Measurements from ENCODE around the gene ARL16. TPM values are rescaled to one million over a fixed set of nuclear protein-coding genes. Genes with fewer than 3 reads are reported as not detected.

ARL16 gene, protein sequence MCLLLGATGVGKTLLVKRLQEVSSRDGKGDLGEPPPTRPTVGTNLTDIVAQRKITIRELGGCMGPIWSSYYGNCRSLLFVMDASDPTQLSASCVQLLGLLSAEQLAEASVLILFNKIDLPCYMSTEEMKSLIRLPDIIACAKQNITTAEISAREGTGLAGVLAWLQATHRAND
- 38.7 and 53.8 TPM in 2 replicates for total RNA-seq

GRCh38 chr17:81683584-81684441 is at the start of gene ARL16, which contains the start of gene HGS:
TSS of gene ARL16 (minus strand) at chr17:81683797. CDS start at chr17:81683753, 44 bp downstream.
TSS of gene HGS (plus strand) at chr17:81684011. CDS start at chr17:81684067, 56 bp downstream.

GRCh38 chr17:81711814-81712467 is 28.3 kb upstream of the ARL16 start, which contains the start of gene SLC25A10:
TSS of gene SLC25A10 (plus strand) at chr17:81712284. CDS start at chr17:81712427, 143 bp downstream.

GRCh38 chr17:81702934-81703746 is 19.5 kb upstream of the ARL16 start, which contains the start of gene MRPL12:
TSS of gene MRPL12 (plus strand) at chr17:81703367. CDS start at chr17:81703502, 135 bp downstream.

DNA sequence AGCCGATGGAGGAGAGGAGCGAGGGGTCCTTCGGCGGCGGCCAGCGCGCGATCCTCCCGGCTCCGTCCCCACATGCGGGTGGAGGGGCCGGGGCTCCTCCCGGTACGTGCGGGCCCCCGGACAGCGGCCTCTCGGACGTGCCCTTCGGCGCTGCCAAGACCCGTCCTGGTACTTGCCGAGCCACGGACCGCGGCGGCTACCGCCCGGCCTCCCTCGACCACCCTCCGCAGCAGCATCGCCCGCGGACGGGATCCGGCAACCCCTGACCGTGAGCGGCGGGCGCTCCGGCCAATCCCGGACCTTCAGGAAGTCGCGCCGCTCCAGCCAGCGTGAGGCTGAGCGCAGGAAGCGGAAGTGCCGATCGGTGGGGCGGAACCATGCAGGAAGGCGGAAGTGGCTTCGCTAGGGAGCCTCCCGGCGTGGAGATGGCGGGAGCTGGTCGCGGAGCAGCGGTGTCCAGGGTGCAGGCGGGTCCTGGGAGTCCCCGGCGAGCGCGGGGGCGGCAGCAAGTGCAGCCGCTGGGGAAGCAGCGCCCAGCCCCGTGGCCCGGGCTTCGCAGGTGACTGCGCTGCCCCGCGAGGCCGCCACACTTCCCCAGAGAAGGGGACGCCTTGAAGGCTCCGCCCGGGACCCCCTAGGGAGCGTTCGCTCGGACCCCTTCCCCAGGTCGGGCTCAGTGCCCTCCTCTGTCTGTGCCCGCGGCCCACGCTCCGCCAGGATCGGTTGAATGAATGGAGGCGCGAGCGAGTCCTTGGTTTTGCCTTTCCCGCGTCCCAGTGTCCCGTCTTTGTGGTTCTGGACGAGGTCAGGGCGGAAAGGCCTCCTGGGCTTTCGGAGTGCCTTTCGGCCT is 17.0 kb downstream of the ARL16 start, which contains the start of the genes CCDC137 and OXLD1:
Gene CCDC137, plus strand, starts transcription at position 396 of the 850 bp plus-strand sequence. Its CDS starts 30 bp downstream, at position 426.
Gene OXLD1, minus strand, starts transcription at position 264 of the 850 bp plus-strand sequence. Its CDS starts 28 bp downstream, at position 236.

GRCh38 chr17:81656118-81656743 is 27.4 kb downstream of the ARL16 start, which contains the start of gene PDE6G:
TSS of gene PDE6G (minus strand) at chr17:81656542. CDS start at chr17:81653305, 3,237 bp downstream.

DNA sequence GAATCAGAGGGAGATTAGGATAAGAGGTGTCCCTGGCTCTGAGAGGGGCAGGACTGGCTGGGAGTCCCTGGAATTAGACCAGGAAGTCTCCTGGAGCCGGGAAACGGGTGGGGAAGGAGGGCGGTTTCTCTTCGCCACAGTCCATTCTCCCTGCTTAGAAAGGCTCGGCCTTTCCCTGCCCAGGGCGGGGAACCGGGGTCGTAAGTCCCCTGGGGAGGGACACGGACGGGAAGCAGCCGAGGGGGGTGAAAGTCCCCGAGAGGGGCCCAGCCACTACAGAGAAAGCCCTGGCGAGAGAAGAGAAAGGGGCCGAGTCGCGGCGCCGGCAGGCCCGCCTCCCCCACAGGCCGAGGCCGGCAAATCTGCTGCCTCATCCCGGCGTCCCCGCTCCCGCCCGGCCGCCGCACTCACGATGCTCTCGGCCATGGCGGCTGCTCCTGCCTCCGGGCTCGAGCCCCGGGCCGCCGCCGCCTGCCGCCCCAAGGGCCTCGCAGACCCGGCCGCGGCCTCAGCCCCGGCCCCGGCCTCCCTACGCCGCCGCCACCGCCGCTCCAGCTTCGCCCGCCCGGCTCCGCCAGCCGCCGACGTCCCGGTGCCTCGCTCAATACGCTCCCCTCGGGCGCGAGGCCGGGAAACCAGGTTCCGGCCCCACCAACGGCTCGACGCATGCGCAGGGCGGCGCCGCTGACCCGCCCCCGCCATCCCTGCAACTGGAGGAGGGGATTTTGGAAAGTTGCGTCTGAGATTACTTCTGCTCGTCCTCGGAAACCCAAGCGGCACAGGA is 46.9 kb downstream of the ARL16 start, which contains the start of the genes NPLOC4 and TSPAN10:
Gene NPLOC4, minus strand, starts transcription at position 608 of the 784 bp plus-strand sequence. Its CDS starts 182 bp downstream, at position 426.
Gene TSPAN10, plus strand, starts transcription at position 692 of the 784 bp plus-strand sequence. CDS start 5,217 bp downstream, outside the sequence.

Other genes starting within 250 kb of the ARL16 start
- gene ACTG1, start 171.0 kb downstream of the ARL16 start, total RNA-seq, result 10,594 and 11,964 TPM in 2 replicates
- 2.4 TPM in 1 of 2 replicates, not detected in the other for gene FSCN2, start 155.4 kb downstream of the ARL16 start, total RNA-seq
- gene FAAP100, start 131.4 kb downstream of the ARL16 start, total RNA-seq, result 51.0 and 63.8 TPM in 2 replicates
- 68.1 and 84.4 TPM in 2 replicates for gene NPLOC4, start 46.7 kb downstream of the ARL16 start, total RNA-seq
- gene TSPAN10, start 46.6 kb downstream of the ARL16 start, total RNA-seq, result 1.1 and 1.9 TPM in 2 replicates
- 0.65 and 6.6 TPM in 2 replicates for gene PDE6G, start 27.3 kb downstream of the ARL16 start, total RNA-seq
- gene OXLD1, start 17.2 kb downstream of the ARL16 start, total RNA-seq, result 45.1 and 69.1 TPM in 2 replicates
- gene CCDC137, start 17.1 kb downstream of the ARL16 start, total RNA-seq, result 11.5 and 19.2 TPM in 2 replicates
- gene HGS, start 214 bp upstream of the ARL16 start, total RNA-seq, result 126 and 158 TPM in 2 replicates
- 86.6 and 220 TPM in 2 replicates for gene MRPL12, start 19.6 kb upstream of the ARL16 start, total RNA-seq
- gene SLC25A10, start 28.5 kb upstream of the ARL16 start, total RNA-seq, result 23.2 and 55.6 TPM in 2 replicates
- gene GCGR, start 120.4 kb upstream of the ARL16 start, total RNA-seq, result 0.63 TPM in 1 of 2 replicates, not detected in the other
- 125 and 143 TPM in 2 replicates for gene MCRIP1, start 149.5 kb upstream of the ARL16 start, total RNA-seq
- gene PPP1R27, start 151.3 kb upstream of the ARL16 start, total RNA-seq, result not detected in 2 replicates
- gene P4HB, start 176.7 kb upstream of the ARL16 start, total RNA-seq, result 811 and 1,110 TPM in 2 replicates
- 386 and 596 TPM in 2 replicates for gene ARHGDIA, start 187.5 kb upstream of the ARL16 start, total RNA-seq
- 102 and 252 TPM in 2 replicates for gene ALYREF, start 207.8 kb upstream of the ARL16 start, total RNA-seq
- 147 and 222 TPM in 2 replicates for gene ANAPC11, start 207.9 kb upstream of the ARL16 start, total RNA-seq
- gene NPB, start 218.4 kb upstream of the ARL16 start, total RNA-seq, result 3.6 and 5.2 TPM in 2 replicates
- 40.7 and 71.9 TPM in 2 replicates for gene PCYT2, start 227.6 kb upstream of the ARL16 start, total RNA-seq
- 15.2 and 18.5 TPM in 2 replicates for gene SIRT7, start 234.4 kb upstream of the ARL16 start, total RNA-seq
- gene MAFG, start 243.9 kb upstream of the ARL16 start, total RNA-seq, result 14.3 and 18.4 TPM in 2 replicates